H9 (cell line): ENCODE measurements around the gene RGS6. TPM values are rescaled to one million over a fixed set of nuclear protein-coding genes. Genes with fewer than 3 reads are reported as not detected.

Experiments
- DNase-seq: peaks from one replicate; pipeline ENCODE4 v3.0.0-alpha.2; 2017
- H2AFZ ChIP-seq: one replicate; pipeline ENCODE4 v1.6.1; 2013; ENCODE audit warnings: mild to moderate bottlenecking, low read length, control low read depth, moderate library complexity
- H2AK5ac ChIP-seq: 2 replicates; pipeline ENCODE4 v1.6.1; 2013; ENCODE audit warnings: low read length, control low read depth, mixed read lengths; ENCODE audit not compliant: insufficient read length
- H2BK120ac ChIP-seq: one replicate; pipeline ENCODE4 v1.6.1; 2013; ENCODE audit warnings: low read depth, mild to moderate bottlenecking, low read length, control low read depth, inconsistent platforms; ENCODE audit not compliant: poor library complexity, severe bottlenecking
- H2BK12ac ChIP-seq: 2 replicates; pipeline ENCODE4 v1.6.1; 2013; ENCODE audit warnings: low read length, control low read depth, mixed read lengths, low read depth; ENCODE audit not compliant: insufficient read length
- H2BK15ac ChIP-seq: 2 replicates; pipeline ENCODE4 v1.6.1; 2013; ENCODE audit warnings: low read depth, low read length, control low read depth
- H2BK20ac ChIP-seq: one replicate; pipeline ENCODE4 v1.6.1; 2013; ENCODE audit warnings: low read depth, mild to moderate bottlenecking, low read length, control low read depth, inconsistent platforms; ENCODE audit not compliant: poor library complexity, severe bottlenecking
- H2BK5ac ChIP-seq: 2 replicates; pipeline ENCODE4 v1.6.1; 2013; ENCODE audit warnings: low read length, control low read depth, mixed read lengths; ENCODE audit not compliant: insufficient read length
- H3K14ac ChIP-seq: 2 replicates; pipeline ENCODE4 v1.6.1; 2013; ENCODE audit warnings: low read length, control low read depth; ENCODE audit not compliant: insufficient read depth
- H3K18ac ChIP-seq: 2 replicates; pipeline ENCODE4 v1.6.1; 2013; ENCODE audit warnings: low read depth, mild to moderate bottlenecking, mixed read lengths, low read length, control low read depth; ENCODE audit not compliant: insufficient read length
- H3K23ac ChIP-seq: 2 replicates; pipeline ENCODE4 v1.6.1; 2013; ENCODE audit warnings: low read length, control low read depth, mixed read lengths, low read depth; ENCODE audit not compliant: insufficient read length
- H3K23me2 ChIP-seq: 2 replicates; pipeline ENCODE4 v1.6.1; 2013; ENCODE audit warnings: low read depth, mild to moderate bottlenecking, mixed read lengths, low read length, control low read depth; ENCODE audit not compliant: insufficient read length, poor library complexity, severe bottlenecking
- H3K27ac ChIP-seq: 2 replicates; pipeline ENCODE4 v1.5.1; 2013; ENCODE audit warnings: low read length, control low read depth, mixed read lengths, low read depth; ENCODE audit not compliant: insufficient read length
- H3K27me3 ChIP-seq: 2 replicates; pipeline ENCODE4 v1.6.1; 2013; ENCODE audit warnings: low read length, control low read depth, inconsistent platforms; ENCODE audit not compliant: insufficient read depth
- H3K4ac ChIP-seq: 2 replicates; pipeline ENCODE4 v1.6.1; 2013; ENCODE audit warnings: low read depth, mild to moderate bottlenecking, control low read depth, inconsistent platforms, low read length, moderate library complexity
- H3K4me1 ChIP-seq: 2 replicates; pipeline ENCODE4 v1.6.1; 2013; ENCODE audit warnings: low read length, control low read depth, inconsistent platforms; ENCODE audit not compliant: insufficient read depth
- H3K4me2 ChIP-seq: 2 replicates; pipeline ENCODE4 v1.6.1; 2013; ENCODE audit warnings: low read length, control low read depth, mixed read lengths; ENCODE audit not compliant: insufficient read length, insufficient read depth
- H3K56ac ChIP-seq: 2 replicates; pipeline ENCODE4 v1.6.1; 2013; ENCODE audit warnings: low read depth, mild to moderate bottlenecking, mixed read lengths, low read length, control low read depth; ENCODE audit not compliant: insufficient read length
- H3K79me1 ChIP-seq: 2 replicates; pipeline ENCODE4 v1.6.1; 2013; ENCODE audit warnings: low read depth, mild to moderate bottlenecking, moderate library complexity, low read length, control low read depth, inconsistent platforms; ENCODE audit not compliant: insufficient read depth, poor library complexity, severe bottlenecking
- H3K79me2 ChIP-seq: 2 replicates; pipeline ENCODE4 v1.6.1; 2013; ENCODE audit warnings: low read length, control low read depth, inconsistent platforms; ENCODE audit not compliant: insufficient read depth
- H3K9ac ChIP-seq: 2 replicates; pipeline ENCODE4 v1.6.1; 2013; ENCODE audit warnings: low read length, control low read depth, mixed read lengths; ENCODE audit not compliant: insufficient read length; ENCODE audit errors: extremely low read depth
- H3K9me3 ChIP-seq: one replicate; pipeline ENCODE4 v1.6.1; 2013; ENCODE audit warnings: low read depth, low read length, inconsistent platforms; ENCODE audit not compliant: control insufficient read depth
- H3T11ph ChIP-seq: one replicate; pipeline ENCODE4 v1.6.1; 2013; ENCODE audit warnings: mild to moderate bottlenecking, low read length, control low read depth, inconsistent platforms
- H4K20me1 ChIP-seq: one replicate; pipeline ENCODE4 v1.6.1; 2013; ENCODE audit not compliant: control insufficient read depth, insufficient read length, insufficient read depth
- H4K5ac ChIP-seq: 2 replicates; pipeline ENCODE4 v1.6.1; 2013; ENCODE audit warnings: low read depth, mild to moderate bottlenecking, mixed read lengths, low read length, control low read depth; ENCODE audit not compliant: insufficient read length
- H4K8ac ChIP-seq: replicated peaks from 2 replicates; pipeline ENCODE4 v1.6.1; 2013; ENCODE audit warnings: low read length, control low read depth, mixed read lengths, low read depth; ENCODE audit not compliant: insufficient read length
- H4K91ac ChIP-seq: 2 replicates; pipeline ENCODE4 v1.6.1; 2013; ENCODE audit warnings: low read depth, mild to moderate bottlenecking, moderate library complexity, mixed read lengths, low read length, control low read depth; ENCODE audit not compliant: insufficient read length
- H3K27ac Mint-ChIP-seq, 3 experiments: 2 replicates in 2 of 3; 3 replicates in 1 of 3; pipeline ENCODE4 v1.8.0; 2020 to 2021; ENCODE audit warnings: mixed read lengths in 3 of 3, mild to moderate bottlenecking in 1 of 3, moderate library complexity in 1 of 3
- H3K27me3 Mint-ChIP-seq: 2 replicates; pipeline ENCODE4 v1.8.0; 2021; ENCODE audit warnings: low read depth, mild to moderate bottlenecking, moderate library complexity, mixed read lengths
- H3K36me3 Mint-ChIP-seq, 3 experiments: 2 replicates in 2 of 3; 3 replicates in 1 of 3; pipeline ENCODE4 v1.8.0; 2020 to 2021; ENCODE audit warnings: low read depth in 3 of 3, mixed read lengths in 3 of 3; ENCODE audit not compliant: insufficient read depth in 1 of 3
- H3K4me1 Mint-ChIP-seq, 2 experiments: 2 replicates each; pipeline ENCODE4 v1.8.0; 2020; ENCODE audit warnings: mixed read lengths in 2 of 2
- H3K4me3 Mint-ChIP-seq, 2 experiments: 2 replicates in 1 of 2; 3 replicates in 1 of 2; pipeline ENCODE4 v1.8.0; 2020 to 2021; ENCODE audit warnings: mild to moderate bottlenecking in 2 of 2, mixed read lengths in 2 of 2, moderate library complexity in 1 of 2
- H3K9me3 Mint-ChIP-seq, 2 experiments: 2 replicates in 1 of 2; 3 replicates in 1 of 2; pipeline ENCODE4 v1.8.0; 2020; ENCODE audit warnings: mild to moderate bottlenecking in 2 of 2, mixed read lengths in 2 of 2, moderate library complexity in 1 of 2
- WGBS: extraction: QIAGEN DNeasy Blood & Tissue Kit; methylation state at CpG from one replicate; pipeline ENCODE4 v1.1.7; 2013; ENCODE audit warnings: missing lambda C conversion rate, low lambda C conversion rate, mixed read lengths; ENCODE audit not compliant: insufficient read length; ENCODE audit errors: extremely low coverage; 5-methylcytosine and 5-hydroxymethylcytosine counted together
- total RNA-seq: library from RNA; stranded (reverse); gene quantifications from 2 replicates; pipeline ENCODE4 v1.2.1, GENCODE V29; 2021
- TF ChIP-seq, protein P1 (sequence below): fragments of 200-600 bp; sonication (generic); conservative IDR thresholded peaks from 3 replicates; pipeline ENCODE4 v1.8.0; 2021; ENCODE audit warnings: antibody characterized with exemption, mild to moderate bottlenecking

The RGS6 gene
- total RNA-seq, 1 experiment from 2014 or later: 3.0 TPM

DNA sequence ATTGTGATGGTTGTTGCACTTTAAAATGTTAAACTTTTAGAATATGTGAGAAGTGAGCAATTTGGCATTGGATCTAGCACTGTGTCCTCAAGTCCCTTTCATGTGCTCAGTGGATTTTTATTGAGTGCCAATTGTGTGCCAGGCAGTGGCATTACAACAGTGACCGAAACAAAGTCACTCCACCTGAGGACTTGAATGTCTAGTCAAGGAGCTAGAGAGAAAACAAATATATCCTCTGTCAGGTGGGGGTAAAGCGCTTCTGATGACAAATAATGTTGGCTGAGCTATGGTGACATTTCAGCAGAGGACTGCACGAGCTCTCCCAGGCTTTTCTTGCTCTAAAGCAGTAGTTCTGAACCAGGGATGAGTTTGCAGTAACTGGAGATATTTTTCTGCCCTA lies 240.4 kb downstream of the RGS6 start:
- no peaks in the 10 kb centered on the region; a peak in 2 of 5 replicates for H3K9me3 Mint-ChIP-seq
- Histone ChIP-seq H2BK120ac (no peak overlapping the region), H3K4me1 (no peaks in the 10 kb centered on the region), H2AK5ac (no peak overlapping the region), H2AFZ (no peak overlapping the region), H3K9ac (no peak overlapping the region), H3K23ac (no peak overlapping the region), H2BK20ac (no peak overlapping the region), H3K18ac (no peak overlapping the region), H3K9me3 (no peaks in the 10 kb centered on the region), H3K27me3 (no peaks in the 10 kb centered on the region), H4K91ac (no peak overlapping the region), H3K23me2 (no peaks in the 10 kb centered on the region), H3K27ac (no peak overlapping the region), H3K4me2 (no peak overlapping the region), H3K56ac (no peak overlapping the region), H3K4ac (no peak overlapping the region), H3K79me2 (no peaks in the 10 kb centered on the region), H2BK12ac (no peak overlapping the region), H2BK15ac (no peak overlapping the region), H2BK5ac (no peak overlapping the region), H3T11ph (no peak overlapping the region), H4K8ac (no peak overlapping the region), H3K14ac (no peak overlapping the region), H4K5ac (no peak overlapping the region), H3K79me1 (no peaks in the 10 kb centered on the region), H4K20me1 (no peaks in the 10 kb centered on the region)
- TF ChIP-seq, protein P1, sequence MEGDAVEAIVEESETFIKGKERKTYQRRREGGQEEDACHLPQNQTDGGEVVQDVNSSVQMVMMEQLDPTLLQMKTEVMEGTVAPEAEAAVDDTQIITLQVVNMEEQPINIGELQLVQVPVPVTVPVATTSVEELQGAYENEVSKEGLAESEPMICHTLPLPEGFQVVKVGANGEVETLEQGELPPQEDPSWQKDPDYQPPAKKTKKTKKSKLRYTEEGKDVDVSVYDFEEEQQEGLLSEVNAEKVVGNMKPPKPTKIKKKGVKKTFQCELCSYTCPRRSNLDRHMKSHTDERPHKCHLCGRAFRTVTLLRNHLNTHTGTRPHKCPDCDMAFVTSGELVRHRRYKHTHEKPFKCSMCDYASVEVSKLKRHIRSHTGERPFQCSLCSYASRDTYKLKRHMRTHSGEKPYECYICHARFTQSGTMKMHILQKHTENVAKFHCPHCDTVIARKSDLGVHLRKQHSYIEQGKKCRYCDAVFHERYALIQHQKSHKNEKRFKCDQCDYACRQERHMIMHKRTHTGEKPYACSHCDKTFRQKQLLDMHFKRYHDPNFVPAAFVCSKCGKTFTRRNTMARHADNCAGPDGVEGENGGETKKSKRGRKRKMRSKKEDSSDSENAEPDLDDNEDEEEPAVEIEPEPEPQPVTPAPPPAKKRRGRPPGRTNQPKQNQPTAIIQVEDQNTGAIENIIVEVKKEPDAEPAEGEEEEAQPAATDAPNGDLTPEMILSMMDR: no peak
- H3K27ac Mint-ChIP-seq: no peak overlapping the region
- no peak for DNase-seq
- peaks cover 11 to 14% of the 10 kb centered on the region in 2 experiments for H3K4me1 Mint-ChIP-seq
- no peak overlapping the region for H3K4me3 Mint-ChIP-seq
- no CpG with 5 or more reads among the region's 3 CpGs for WGBS
- no peaks in the 10 kb centered on the region; the same call in 1 of the 2 replicates for H3K27me3 Mint-ChIP-seq
- H3K36me3 Mint-ChIP-seq: peaks cover 0 to 3% (median 0%) of the 10 kb centered on the region in 3 experiments; a peak in 2 of 7 replicates
